Measurements from ENCODE around the gene TTC34. TPM values are rescaled to one million over a fixed set of nuclear protein-coding genes. Genes with fewer than 3 reads are reported as not detected.

Gene TTC34
- total RNA-seq, 1 experiment from 2014 or later = 0.61 TPM

DNA sequence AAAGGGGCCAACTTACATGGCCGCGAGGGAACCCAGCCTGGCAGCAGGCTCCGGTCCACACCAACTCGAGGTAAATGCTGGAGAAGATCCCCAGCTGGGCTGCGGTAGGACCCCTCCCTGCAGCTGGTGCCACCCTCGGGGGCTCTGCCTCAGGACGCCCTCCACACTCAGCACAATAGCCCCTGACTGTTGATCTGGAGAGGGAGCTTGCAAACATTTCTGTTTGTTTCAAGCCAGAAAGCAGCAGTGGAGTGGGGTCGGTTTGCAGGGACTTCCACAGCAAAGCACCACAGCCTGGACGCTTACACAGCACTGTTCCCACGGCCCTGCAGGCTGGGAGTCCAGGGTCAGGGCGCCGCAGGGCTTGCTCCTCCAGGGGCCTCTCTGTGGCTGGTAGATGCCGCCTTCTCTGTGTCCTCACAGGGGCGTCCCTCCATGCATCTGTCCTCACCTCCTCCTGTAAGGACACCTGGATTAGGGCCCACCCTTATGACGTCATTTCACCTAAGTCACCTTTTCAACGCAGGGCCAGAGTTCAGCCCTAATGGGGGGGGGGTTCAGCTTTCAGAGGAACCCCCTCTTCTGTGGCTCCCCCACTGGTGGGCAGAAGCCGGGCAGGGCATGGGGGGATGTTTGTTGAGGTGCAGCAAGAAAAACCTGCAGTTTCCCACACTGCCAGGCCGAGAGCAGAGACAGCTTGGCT, 24.1 kb upstream of the TTC34 start:
- Mint-ChIP-seq H3K36me3 (peaks cover 27% of the 10 kb centered on the region), H3K9me3 (peaks cover 31% of the 10 kb centered on the region), H3K27ac (no peak overlapping the region), H3K27me3 (ENCODE audit: low read depth) (peaks cover 7% of the 10 kb centered on the region), H3K4me1 (no peaks in the 10 kb centered on the region), H3K4me3 (no peak overlapping the region)
- ATAC-seq = no peak
- no peak for TF ChIP-seq IRF2 (CRISPR knock-in tag; IDR thresholded peaks at IDR 0.05; ENCODE audit: borderline replicate concordance, low read depth)
- no peak for TF ChIP-seq NR3C1 (CRISPR knock-in tag; conservative IDR thresholded peaks at IDR 0.05; ENCODE audit: low read depth)
- TF ChIP-seq, protein P1, sequence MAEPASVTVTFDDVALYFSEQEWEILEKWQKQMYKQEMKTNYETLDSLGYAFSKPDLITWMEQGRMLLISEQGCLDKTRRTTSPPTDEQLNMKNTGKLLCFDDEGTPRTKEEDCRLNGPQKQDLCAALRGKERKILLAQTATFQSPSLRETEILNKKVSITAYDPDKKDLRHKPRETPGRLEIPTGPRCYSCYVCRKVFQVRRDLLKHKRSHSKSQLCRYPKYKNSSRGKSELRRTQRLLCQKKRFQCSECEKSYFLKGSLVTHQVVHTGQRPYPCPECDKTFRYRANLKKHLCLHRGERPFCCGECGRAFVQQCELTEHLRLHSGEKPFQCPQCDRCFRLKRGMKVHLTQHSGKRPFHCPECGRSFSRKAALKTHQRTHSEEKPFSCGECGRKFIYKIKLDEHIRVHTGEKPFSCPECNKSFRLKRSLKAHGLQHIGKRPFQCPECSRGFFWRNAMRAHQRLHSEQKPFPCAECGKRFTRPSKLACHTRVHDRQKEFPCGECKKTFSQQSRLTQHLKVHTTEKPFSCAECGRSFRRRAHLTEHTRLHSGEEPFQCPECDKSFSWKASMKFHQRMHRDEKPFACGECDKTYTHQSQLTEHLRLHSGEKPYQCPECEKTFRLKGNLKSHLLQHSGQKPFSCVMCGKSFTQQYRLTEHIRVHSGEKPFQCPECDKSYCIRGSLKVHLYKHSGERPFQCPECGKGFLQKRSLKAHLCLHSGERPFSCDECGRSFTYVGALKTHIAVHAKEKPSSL (CRISPR knock-in tag; conservative IDR thresholded peaks at IDR 0.05) = no peak
- no peak for TF ChIP-seq FOXP1 (CRISPR knock-in tag; IDR thresholded peaks at IDR 0.05; ENCODE audit: borderline replicate concordance)
- no peak for TF ChIP-seq JAZF1 (CRISPR knock-in tag; IDR thresholded peaks at IDR 0.05)
- TF ChIP-seq IRF1 (CRISPR knock-in tag; IDR thresholded peaks at IDR 0.05) = no peak
- TF ChIP-seq ZNF532 (CRISPR knock-in tag; IDR thresholded peaks at IDR 0.05; ENCODE audit: borderline replicate concordance) = no peak
- TF ChIP-seq, protein P2, sequence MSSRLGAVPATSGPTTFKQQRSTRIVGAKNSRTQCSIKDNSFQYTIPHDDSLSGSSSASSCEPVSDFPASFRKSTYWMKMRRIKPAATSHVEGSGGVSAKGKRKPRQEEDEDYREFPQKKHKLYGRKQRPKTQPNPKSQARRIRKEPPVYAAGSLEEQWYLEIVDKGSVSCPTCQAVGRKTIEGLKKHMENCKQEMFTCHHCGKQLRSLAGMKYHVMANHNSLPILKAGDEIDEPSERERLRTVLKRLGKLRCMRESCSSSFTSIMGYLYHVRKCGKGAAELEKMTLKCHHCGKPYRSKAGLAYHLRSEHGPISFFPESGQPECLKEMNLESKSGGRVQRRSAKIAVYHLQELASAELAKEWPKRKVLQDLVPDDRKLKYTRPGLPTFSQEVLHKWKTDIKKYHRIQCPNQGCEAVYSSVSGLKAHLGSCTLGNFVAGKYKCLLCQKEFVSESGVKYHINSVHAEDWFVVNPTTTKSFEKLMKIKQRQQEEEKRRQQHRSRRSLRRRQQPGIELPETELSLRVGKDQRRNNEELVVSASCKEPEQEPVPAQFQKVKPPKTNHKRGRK (CRISPR knock-in tag; IDR thresholded peaks at IDR 0.05; ENCODE audit: borderline replicate concordance) = no peak
- no peak for TF ChIP-seq ZNF138 (CRISPR knock-in tag; conservative IDR thresholded peaks at IDR 0.05)
- no peak for TF ChIP-seq PRDM15 (CRISPR knock-in tag; IDR thresholded peaks at IDR 0.05)
- no peak for TF ChIP-seq NFATC4 (CRISPR knock-in tag; IDR thresholded peaks at IDR 0.05)
- no peak for TF ChIP-seq TEAD1 (CRISPR knock-in tag; IDR thresholded peaks at IDR 0.05)
- CTCF ChIA-PET = no interaction called here
- no peak for DNase-seq (ENCODE audit: low spot score)
- POLR2A ChIA-PET = no interaction called here
